Esophagus squamous epithelium (tissue), 5 donors: ENCODE measurements around the gene ANP32E. TPM values are rescaled to one million over a fixed set of nuclear protein-coding genes. Genes with fewer than 3 reads are reported as not detected.
"Not testable (repeated sequence)": the region's sequence is repeated elsewhere in the genome, so short reads cannot be mapped to it uniquely, and the experiment has no call there.

Experiments used
- DNase-seq: peaks from one replicate; lab custom pipeline; 2025; lab: John Stamatoyannopoulos, UW
- H3K27ac ChIP-seq, 4 donors: fragments of 200-600 bp; sonication (generic); one replicate each; pipeline ENCODE4 v1.5.1; 2016 to 2019; ENCODE audit warnings: mild to moderate bottlenecking in 1 of 4
- H3K27me3 ChIP-seq, 4 donors: fragments of 200-600 bp; sonication (generic); 1 replicate in 3 of 4; 2 replicates in 1 of 4; pipeline versions ENCODE4 v1.5.1 to v1.6.0; 2017 to 2021; ENCODE audit warnings: antibody characterized with exemption in 1 of 4
- H3K36me3 ChIP-seq, 3 donors: fragments of 200-600 bp; sonication (generic); one replicate each; pipeline ENCODE4 v1.5.1; 2016 to 2019
- H3K4me1 ChIP-seq, 3 donors: fragments of 200-600 bp; sonication (generic); one replicate each; pipeline ENCODE4 v1.5.1; 2017 to 2019
- H3K4me3 ChIP-seq, 4 donors: fragments of 200-600 bp; sonication (generic); 1 replicate in 3 of 4; 2 replicates in 1 of 4; pipeline ENCODE4 v1.5.1; 2016 to 2019; ENCODE audit warnings: mild to moderate bottlenecking in 2 of 4, moderate library complexity in 1 of 4
- H3K9me3 ChIP-seq, 3 donors: fragments of 200-600 bp; sonication (generic); one replicate each; pipeline ENCODE4 v1.5.1; 2016 to 2019
- POLR2A ChIP-seq, 4 donors: fragments of 450-650 bp; IDR thresholded peaks; one replicate each; pipeline ENCODE4 v1.6.1; 2017; ENCODE audit warnings: antibody characterized with exemption in 4 of 4, mild to moderate bottlenecking in 4 of 4, moderate library complexity in 3 of 4
- WGBS, 2 donors: methylation state at CpG; one replicate each; pipeline ENCODE4 v1.1.5; 2018; 5-methylcytosine and 5-hydroxymethylcytosine counted together
- intact Hi-C: fragments of 100-400 bp; cut with DNase I; formaldehyde crosslinking; loops from one replicate; pipeline ENCODE4 v1.15.0; 2022
- total RNA-seq, 4 donors: library from RNA; depleted of rRNA; stranded (reverse); fragments of >200 nt; gene quantifications; one replicate each; pipeline ENCODE4 v1.1.0, GENCODE V29; 2016
- TF ChIP-seq, protein P1 (sequence below), 6 experiments: fragments of 450-650 bp in 4 of 6; fragments of 200-600 bp in 2 of 6; sonication (generic) in 2 of 6; IDR thresholded peaks; one replicate each; pipeline ENCODE4 v1.5.1; 2016 to 2019; ENCODE audit warnings: antibody characterized with exemption in 6 of 6, mild to moderate bottlenecking in 4 of 6, moderate library complexity in 4 of 6
- donor health status: DM: yes; HTN: yes; CAD: no.

ANP32E gene
- total RNA-seq, 4 donors from 2014 or later: 8.8 to 23.6 (median 18.5) TPM

DNA sequence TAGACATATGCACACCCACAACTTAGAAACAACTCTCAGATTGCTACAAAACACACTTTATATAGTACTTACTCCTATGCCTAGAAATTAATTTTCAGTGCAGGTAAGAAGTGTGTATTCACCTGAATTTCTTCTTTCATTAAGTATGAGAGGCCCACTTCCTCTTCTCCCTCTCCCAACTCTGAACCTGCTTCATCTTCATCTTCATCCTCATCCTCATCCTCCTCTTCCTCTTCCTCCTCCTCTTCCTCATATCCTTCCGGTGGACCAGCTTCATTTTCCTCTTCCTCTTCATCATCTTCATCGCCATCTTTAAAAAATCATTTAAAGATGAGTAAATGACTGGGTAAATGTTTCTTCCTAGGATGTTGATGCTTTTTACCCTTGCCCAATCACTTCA lies 9.4 kb downstream of the ANP32E start:
- Histone ChIP-seq H3K4me1 (no peaks in the 10 kb centered on the region), H3K27ac (no peak overlapping the region), H3K4me3 (no peak overlapping the region), H3K36me3 (peaks cover 0 to 98% (median 17%) of the 10 kb centered on the region in 3 donors), H3K9me3 (no peaks in the 10 kb centered on the region), H3K27me3 (no peaks in the 10 kb centered on the region)
- 81 to 90% methylated on average over 1 to 2 of the region's 2 CpGs for WGBS, 2 donors
- TF ChIP-seq, protein P1, sequence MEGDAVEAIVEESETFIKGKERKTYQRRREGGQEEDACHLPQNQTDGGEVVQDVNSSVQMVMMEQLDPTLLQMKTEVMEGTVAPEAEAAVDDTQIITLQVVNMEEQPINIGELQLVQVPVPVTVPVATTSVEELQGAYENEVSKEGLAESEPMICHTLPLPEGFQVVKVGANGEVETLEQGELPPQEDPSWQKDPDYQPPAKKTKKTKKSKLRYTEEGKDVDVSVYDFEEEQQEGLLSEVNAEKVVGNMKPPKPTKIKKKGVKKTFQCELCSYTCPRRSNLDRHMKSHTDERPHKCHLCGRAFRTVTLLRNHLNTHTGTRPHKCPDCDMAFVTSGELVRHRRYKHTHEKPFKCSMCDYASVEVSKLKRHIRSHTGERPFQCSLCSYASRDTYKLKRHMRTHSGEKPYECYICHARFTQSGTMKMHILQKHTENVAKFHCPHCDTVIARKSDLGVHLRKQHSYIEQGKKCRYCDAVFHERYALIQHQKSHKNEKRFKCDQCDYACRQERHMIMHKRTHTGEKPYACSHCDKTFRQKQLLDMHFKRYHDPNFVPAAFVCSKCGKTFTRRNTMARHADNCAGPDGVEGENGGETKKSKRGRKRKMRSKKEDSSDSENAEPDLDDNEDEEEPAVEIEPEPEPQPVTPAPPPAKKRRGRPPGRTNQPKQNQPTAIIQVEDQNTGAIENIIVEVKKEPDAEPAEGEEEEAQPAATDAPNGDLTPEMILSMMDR (IDR thresholded peaks at IDR 0.05): no peak
- TF ChIP-seq POLR2A (IDR thresholded peaks at IDR 0.05): no peak
- no peak for DNase-seq
- intact Hi-C loops: no loop called here

DNA sequence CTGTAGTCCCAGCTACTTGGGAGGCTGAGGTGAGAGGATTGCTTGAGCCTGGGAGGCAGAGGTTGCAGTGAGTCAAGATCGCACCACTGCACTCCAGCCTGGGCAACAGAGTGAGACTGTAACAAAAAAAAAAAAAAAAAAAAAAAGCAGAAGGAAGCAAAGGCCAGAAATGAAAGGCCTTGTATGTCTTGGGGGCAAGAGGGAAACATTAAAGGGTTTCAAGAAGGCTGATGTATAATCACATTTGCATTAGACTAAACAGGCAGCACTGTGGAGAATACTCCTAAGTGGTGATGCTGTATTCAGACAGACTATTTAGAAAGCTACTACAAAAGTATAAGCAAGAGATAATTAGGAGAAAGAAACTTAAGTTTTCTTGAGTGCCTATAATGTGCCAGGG lies 10.4 kb downstream of the ANP32E start:
- intact Hi-C loops: no loop called here
- TF ChIP-seq POLR2A (IDR thresholded peaks at IDR 0.05): no peak
- TF ChIP-seq, protein P1 (IDR thresholded peaks at IDR 0.05): no peak

DNA sequence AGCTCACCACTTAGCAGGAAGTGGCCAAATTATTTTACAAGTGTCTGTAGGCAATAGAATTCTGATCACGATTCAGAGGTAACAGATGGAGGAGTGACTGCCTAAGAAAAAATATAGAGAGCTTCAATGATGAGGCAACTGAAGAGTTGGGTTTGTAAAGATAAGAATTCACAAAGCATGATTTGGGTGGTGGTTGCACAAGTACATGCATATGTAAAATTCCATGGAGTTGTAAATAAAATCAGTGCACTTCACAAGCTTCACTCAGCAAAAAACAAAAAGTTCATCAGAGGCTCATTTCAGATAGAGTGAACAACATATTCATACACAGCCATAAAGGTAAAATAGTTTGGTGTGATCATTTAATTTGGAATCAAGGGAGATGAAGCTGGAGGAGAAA lies 10.9 kb downstream of the ANP32E start:
- intact Hi-C loops: no loop called here
- TF ChIP-seq POLR2A (IDR thresholded peaks at IDR 0.05): no peak
- TF ChIP-seq, protein P1 (IDR thresholded peaks at IDR 0.05): no peak
- H3K36me3 ChIP-seq: peaks cover 0 to 96% (median 17%) of the 10 kb centered on the region in 3 donors
- no peaks in the 10 kb centered on the region for H3K27me3 ChIP-seq
- no peaks in the 10 kb centered on the region for H3K4me1 ChIP-seq
- H3K4me3 ChIP-seq: no peak overlapping the region
- no peaks in the 10 kb centered on the region for H3K9me3 ChIP-seq
- DNase-seq: no peak
- 67 to 81% methylated on average over 1 of the region's 1 CpG for WGBS, 2 donors
- no peak overlapping the region for H3K27ac ChIP-seq

More for the DNA sequence above, 10.4 kb downstream of the ANP32E start:
- H3K36me3 ChIP-seq: peaks cover 0 to 96% (median 17%) of the 10 kb centered on the region in 3 donors
- H3K4me1 ChIP-seq: no peaks in the 10 kb centered on the region
- no peaks in the 10 kb centered on the region for H3K9me3 ChIP-seq
- WGBS, 2 donors: 60 to 100% methylated on average over 1 of the region's 1 CpG
- DNase-seq: no peak
- H3K27me3 ChIP-seq: no peaks in the 10 kb centered on the region
- no peak overlapping the region for H3K27ac ChIP-seq
- no peak overlapping the region for H3K4me3 ChIP-seq

DNA sequence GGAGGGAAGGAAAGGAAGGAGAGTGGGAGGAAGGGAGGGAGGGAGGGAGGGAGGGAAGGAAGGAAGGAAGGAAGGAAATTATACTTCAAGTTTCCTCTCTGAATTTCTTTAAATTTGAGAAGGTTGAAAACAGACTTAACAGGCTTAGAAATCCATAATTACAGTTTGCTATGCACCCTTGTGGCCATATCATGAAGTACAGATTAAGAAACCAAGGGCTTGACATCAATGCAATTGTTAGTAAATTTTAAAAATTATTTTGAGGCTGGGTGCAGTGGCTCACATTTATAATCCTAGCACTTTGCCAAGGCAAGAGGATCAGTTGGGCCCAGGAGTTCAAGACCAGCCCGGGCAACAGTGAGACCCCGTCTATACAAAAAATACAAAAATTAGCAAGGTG lies 14.4 kb downstream of the ANP32E start:
- H3K36me3 ChIP-seq: peaks cover 0 to 74% (median 17%) of the 10 kb centered on the region in 3 donors
- intact Hi-C loops: no loop called here
- no peak overlapping the region for H3K27ac ChIP-seq
- TF ChIP-seq POLR2A (IDR thresholded peaks at IDR 0.05): no peak
- TF ChIP-seq, protein P1 (IDR thresholded peaks at IDR 0.05): peak in 4 of 6 experiments; percentile 22 to 50 (median 48)
- H3K4me3 ChIP-seq: no peak overlapping the region
- no peaks in the 10 kb centered on the region for H3K9me3 ChIP-seq
- DNase-seq: no peak
- no peaks in the 10 kb centered on the region for H3K4me1 ChIP-seq
- 77 to 91% methylated on average over 2 of the region's 2 CpGs for WGBS, 2 donors
- no peaks in the 10 kb centered on the region for H3K27me3 ChIP-seq

DNA sequence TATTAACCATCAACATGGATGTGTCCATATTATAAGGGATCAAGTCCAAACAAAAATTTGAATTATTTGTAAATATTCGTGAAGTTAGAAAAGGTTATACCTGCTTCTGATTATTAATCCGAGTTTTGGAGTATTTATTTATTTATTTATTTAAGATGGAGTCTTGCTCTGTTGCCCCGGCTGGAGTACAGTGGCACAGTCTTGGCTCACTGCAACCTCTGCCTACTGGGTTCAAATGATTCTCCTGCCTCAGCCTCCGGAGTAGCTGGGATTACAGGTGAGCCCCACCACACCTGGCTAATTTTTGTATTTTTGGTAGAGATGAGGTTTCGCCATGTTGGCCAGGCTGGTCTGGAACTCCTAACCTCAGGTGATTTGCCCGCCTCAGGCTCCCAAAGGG lies 20.1 kb downstream of the ANP32E start:
- H3K4me3 ChIP-seq, intact Hi-C loops, H3K27me3 ChIP-seq, DNase-seq, H3K9me3 ChIP-seq, H3K27ac ChIP-seq: not testable (repeated sequence)
- peaks cover 0 to 21% (median 0%) of the 10 kb centered on the region in 3 donors for H3K36me3 ChIP-seq
- H3K4me1 ChIP-seq: peaks cover 0 to 13% (median 2%) of the 10 kb centered on the region in 3 donors
- 90 to 92% methylated on average over 5 to 6 of the region's 6 CpGs for WGBS, 2 donors

DNA sequence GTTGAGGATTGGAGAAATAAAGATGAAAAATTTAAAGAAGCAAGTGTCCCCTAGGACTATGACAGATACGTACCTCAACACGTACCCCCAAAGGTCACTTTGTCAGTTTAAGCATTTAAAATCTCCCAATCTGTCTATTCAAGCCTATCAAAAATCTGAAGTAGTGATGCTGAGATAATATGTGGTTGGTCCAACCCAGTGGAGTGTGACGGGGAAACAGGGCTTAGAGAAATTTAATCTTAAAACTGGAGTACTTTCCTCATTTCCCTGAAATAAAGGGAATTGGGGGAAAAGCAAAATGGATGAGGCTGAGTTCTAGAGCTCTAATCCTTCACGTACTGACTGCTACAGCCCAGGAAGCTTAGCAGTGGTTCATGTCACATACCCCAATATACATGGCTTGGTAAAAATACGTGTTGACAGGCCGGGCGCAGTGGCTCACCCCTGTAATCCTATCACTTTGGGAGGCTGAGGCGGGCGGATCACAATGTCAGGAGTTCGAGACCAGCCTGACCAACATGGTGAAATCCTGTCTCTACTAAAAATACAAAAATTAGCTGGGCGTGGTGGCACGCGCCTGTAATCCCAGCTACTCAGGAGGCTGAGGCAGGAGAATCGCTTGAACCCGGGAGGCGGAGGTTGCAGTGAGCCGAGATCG lies 21.7 kb downstream of the ANP32E start:
- peak overlapping the region; percentile 63 to 85 (median 74) for H3K27ac ChIP-seq
- intact Hi-C loops, H3K9me3 ChIP-seq, H3K27me3 ChIP-seq, H3K36me3 ChIP-seq, DNase-seq: not testable (repeated sequence)
- 70 to 76% methylated on average over 11 to 14 of the region's 18 CpGs for WGBS, 2 donors
- peaks cover 0 to 13% (median 2%) of the 10 kb centered on the region in 3 donors for H3K4me1 ChIP-seq
- peak overlapping the region; percentile 22 to 62 (median 46) for H3K4me3 ChIP-seq
